H1 (cell line): ENCODE results near the gene DERL3.

Experiments used
- GABPA ChIP-seq: IDR thresholded peaks from 2 replicates; pipeline ENCODE4 v1.6.1; 2011; ENCODE audit warnings: mild to moderate bottlenecking, low read length, moderate library complexity, borderline replicate concordance; ENCODE audit not compliant: insufficient read depth
- POLR2A ChIP-seq, 2 experiments: IDR thresholded peaks; 1 replicate in 1 of 2; 2 replicates in 1 of 2; pipeline ENCODE4 v1.6.1; 2011; ENCODE audit warnings: low read depth in 2 of 2, low read length in 2 of 2, mild to moderate bottlenecking in 2 of 2; ENCODE audit errors: control extremely low read depth in 1 of 2
- TF ChIP-seq, protein P1 (sequence below), 3 experiments: IDR thresholded peaks; 1 replicate in 2 of 3; 2 replicates in 1 of 3; pipeline versions ENCODE4 v1.5.1 to v1.6.1; 2011; ENCODE audit warnings: low read length in 3 of 3, mild to moderate bottlenecking in 3 of 3, inconsistent platforms in 2 of 3, low read depth in 1 of 3, moderate library complexity in 1 of 3; ENCODE audit not compliant: insufficient read depth in 1 of 3; ENCODE audit errors: control extremely low read depth in 1 of 3

DNA sequence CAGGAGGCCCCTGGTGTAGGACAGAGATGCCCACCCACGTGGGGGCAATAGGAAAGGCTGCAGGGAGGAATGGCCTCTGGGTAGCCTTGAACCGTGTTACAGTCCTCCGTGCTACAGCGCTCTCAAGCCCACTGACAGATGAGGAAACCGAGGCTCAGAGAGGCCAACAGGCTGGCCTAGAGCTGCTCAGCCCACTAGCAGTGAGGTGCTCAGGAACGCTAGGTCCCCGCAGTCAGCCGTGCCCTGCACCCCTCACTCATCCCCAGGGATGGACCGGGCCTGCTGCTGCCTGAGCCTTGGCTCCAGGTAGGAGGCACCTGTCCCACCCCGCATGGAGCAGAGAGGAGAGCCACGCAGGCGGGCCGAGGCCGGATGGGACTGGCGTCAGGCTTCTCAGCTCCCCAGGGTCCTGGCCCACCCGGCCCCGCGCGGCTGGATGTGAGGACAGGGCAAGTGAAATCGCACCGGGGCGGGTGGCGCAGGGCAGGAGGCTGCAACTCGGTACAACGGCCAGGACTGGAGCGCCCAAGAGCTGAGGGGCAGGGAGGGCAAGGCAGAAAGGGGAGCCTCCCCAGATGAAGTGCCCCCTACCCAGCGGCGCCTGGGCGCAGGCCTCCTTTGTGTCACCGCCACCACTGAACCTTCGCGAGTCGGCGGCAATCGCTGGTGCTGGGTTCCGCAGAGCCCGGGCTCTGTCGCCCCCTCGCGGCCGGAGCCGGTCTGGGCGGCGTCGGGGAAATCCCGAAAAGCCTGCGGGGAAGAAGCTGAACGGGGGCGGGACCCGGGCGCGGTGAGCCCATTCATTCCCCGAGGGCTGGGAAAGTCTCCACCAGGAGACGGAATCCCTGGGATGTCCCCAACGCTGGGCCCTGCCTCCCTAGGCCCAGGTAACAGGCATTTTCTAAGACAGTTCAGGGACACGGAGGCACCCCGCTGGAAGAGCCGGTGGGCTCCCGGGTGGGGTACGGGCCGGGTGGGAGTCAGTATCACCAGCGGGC is 10.5 kb upstream of the DERL3 start:
- TF ChIP-seq, protein P1, sequence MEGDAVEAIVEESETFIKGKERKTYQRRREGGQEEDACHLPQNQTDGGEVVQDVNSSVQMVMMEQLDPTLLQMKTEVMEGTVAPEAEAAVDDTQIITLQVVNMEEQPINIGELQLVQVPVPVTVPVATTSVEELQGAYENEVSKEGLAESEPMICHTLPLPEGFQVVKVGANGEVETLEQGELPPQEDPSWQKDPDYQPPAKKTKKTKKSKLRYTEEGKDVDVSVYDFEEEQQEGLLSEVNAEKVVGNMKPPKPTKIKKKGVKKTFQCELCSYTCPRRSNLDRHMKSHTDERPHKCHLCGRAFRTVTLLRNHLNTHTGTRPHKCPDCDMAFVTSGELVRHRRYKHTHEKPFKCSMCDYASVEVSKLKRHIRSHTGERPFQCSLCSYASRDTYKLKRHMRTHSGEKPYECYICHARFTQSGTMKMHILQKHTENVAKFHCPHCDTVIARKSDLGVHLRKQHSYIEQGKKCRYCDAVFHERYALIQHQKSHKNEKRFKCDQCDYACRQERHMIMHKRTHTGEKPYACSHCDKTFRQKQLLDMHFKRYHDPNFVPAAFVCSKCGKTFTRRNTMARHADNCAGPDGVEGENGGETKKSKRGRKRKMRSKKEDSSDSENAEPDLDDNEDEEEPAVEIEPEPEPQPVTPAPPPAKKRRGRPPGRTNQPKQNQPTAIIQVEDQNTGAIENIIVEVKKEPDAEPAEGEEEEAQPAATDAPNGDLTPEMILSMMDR (IDR thresholded peaks at IDR 0.05; ENCODE audit: control extremely low read depth in 1 of 3, insufficient read depth in 1 of 3, low read depth in 1 of 3, low read length in 3 of 3), result peak; percentile 78 to 97 (median 93)
- TF ChIP-seq GABPA (no peak; the same call in 1 of the 2 replicates), POLR2A (IDR thresholded peaks at IDR 0.05; ENCODE audit: control extremely low read depth in 1 of 2, low read depth in 2 of 2, low read length in 2 of 2) (no peak)
